ENCODE results near the gene ZMIZ1.

GRCh38 chr10:79236433-79236765, 167.6 kb downstream of the ZMIZ1 start:
- TF ChIP-seq POLR2A (IDR thresholded peaks at IDR 0.05) (no peak), POLR2AphosphoS5 (IDR thresholded peaks at IDR 0.05) (no peak), EP300 (IDR thresholded peaks at IDR 0.05) (no peak)
